Gastrocnemius medialis (tissue), 4 donors: Measurements from ENCODE around the gene INPP4B.

Experiments
- POLR2A ChIP-seq, 2 donors: fragments of 450-650 bp; IDR thresholded peaks; one replicate each; pipeline ENCODE4 v1.6.1; 2017; ENCODE audit warnings: antibody characterized with exemption in 2 of 2, mild to moderate bottlenecking in 2 of 2, moderate library complexity in 2 of 2
- TF ChIP-seq, protein P1 (sequence below), 5 experiments: fragments of 450-650 bp in 3 of 5; fragments of 200-600 bp in 2 of 5; sonication (generic) in 2 of 5; IDR thresholded peaks in 4 of 5; conservative IDR thresholded peaks in 1 of 5; 1 replicate in 4 of 5; 2 replicates in 1 of 5; pipeline ENCODE4 v1.5.1; 2016 to 2019; ENCODE audit warnings: antibody characterized with exemption in 5 of 5, mild to moderate bottlenecking in 3 of 5, moderate library complexity in 3 of 5

DNA sequence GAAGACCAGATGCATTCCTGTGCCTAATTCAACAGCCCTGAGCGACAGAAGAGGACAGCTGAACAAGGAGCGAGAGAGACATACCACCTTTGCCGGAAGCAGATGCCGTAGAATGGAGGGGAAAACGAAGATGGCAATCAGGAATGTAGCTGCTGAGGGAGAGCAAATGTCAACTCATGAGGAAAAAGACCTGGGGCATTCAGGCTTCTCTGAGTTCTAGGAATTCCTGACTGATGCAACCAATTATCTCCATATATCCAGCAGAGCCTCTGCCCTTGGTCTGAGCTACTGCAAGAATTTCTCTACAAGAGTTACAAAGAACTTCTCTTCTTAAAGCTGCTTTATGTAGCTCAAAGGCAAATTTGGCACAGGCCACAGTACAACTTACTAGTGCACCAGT lies 40.5 kb upstream of the INPP4B start:
- TF ChIP-seq, protein P1, sequence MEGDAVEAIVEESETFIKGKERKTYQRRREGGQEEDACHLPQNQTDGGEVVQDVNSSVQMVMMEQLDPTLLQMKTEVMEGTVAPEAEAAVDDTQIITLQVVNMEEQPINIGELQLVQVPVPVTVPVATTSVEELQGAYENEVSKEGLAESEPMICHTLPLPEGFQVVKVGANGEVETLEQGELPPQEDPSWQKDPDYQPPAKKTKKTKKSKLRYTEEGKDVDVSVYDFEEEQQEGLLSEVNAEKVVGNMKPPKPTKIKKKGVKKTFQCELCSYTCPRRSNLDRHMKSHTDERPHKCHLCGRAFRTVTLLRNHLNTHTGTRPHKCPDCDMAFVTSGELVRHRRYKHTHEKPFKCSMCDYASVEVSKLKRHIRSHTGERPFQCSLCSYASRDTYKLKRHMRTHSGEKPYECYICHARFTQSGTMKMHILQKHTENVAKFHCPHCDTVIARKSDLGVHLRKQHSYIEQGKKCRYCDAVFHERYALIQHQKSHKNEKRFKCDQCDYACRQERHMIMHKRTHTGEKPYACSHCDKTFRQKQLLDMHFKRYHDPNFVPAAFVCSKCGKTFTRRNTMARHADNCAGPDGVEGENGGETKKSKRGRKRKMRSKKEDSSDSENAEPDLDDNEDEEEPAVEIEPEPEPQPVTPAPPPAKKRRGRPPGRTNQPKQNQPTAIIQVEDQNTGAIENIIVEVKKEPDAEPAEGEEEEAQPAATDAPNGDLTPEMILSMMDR (IDR thresholded peaks at IDR 0.05 in 4 of 5, conservative IDR thresholded peaks at IDR 0.05 in 1 of 5) = no peak
- no peak for TF ChIP-seq POLR2A (IDR thresholded peaks at IDR 0.05)
